Liver (tissue), 3 donors: Measurements from ENCODE around the gene RAD50.

Experiments
- JUND ChIP-seq, 2 donors: IDR thresholded peaks; 2 replicates each; pipeline ENCODE4 v1.6.1; 2016; ENCODE audit warnings: antibody characterized with exemption in 2 of 2
- TF ChIP-seq, protein P1 (sequence below): fragments of 150-350 bp; IDR thresholded peaks from 2 replicates; pipeline ENCODE4 v1.5.1; 2017; ENCODE audit warnings: improper control_type of control experiment, low read depth, low read length; ENCODE audit not compliant: missing input control
- donor health status: healthy.
- donor health status: healthy.

DNA sequence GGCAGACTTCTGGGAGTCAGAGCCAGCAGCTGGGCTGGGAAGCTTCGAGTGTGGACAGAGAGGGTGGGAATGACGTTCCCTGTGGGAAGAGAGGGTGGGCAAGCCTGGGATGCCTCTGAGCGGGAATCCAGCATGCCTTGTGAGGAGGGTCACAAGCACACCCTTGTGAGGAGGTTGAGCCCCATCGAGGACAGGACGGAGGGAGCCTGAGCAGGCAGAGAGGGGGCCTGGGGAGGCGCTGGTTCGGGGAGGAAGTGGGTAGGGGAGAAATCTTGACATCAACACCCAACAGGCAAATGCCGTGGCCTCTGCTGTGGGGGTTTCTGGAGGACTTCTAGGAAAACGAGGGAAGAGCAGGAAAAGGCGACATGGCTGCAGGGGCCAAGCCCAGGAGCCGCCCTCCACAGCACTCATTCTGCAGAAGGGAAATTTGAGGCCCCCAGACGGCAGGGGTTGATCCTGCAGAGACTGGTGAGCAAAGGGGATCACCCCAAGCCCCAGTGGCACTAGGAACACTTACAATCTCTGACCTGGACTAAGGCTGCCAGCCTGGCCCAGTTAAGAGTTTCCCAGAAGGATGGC, 100.1 kb downstream of the RAD50 start:
- TF ChIP-seq, protein P1, sequence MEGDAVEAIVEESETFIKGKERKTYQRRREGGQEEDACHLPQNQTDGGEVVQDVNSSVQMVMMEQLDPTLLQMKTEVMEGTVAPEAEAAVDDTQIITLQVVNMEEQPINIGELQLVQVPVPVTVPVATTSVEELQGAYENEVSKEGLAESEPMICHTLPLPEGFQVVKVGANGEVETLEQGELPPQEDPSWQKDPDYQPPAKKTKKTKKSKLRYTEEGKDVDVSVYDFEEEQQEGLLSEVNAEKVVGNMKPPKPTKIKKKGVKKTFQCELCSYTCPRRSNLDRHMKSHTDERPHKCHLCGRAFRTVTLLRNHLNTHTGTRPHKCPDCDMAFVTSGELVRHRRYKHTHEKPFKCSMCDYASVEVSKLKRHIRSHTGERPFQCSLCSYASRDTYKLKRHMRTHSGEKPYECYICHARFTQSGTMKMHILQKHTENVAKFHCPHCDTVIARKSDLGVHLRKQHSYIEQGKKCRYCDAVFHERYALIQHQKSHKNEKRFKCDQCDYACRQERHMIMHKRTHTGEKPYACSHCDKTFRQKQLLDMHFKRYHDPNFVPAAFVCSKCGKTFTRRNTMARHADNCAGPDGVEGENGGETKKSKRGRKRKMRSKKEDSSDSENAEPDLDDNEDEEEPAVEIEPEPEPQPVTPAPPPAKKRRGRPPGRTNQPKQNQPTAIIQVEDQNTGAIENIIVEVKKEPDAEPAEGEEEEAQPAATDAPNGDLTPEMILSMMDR, result no peak
- no peak for TF ChIP-seq JUND (IDR thresholded peaks at IDR 0.05)
